CD4-positive, alpha-beta T cell treated with Interleukin-12 subunit alpha and Interleukin-12 subunit beta, for 1 hour (primary cell): ENCODE results near the gene AVPR1B.

Experiments
- DNase-seq: peaks from one replicate; pipeline ENCODE4 v3.0.0-alpha.2; 2020

The AVPR1B gene

DNA sequence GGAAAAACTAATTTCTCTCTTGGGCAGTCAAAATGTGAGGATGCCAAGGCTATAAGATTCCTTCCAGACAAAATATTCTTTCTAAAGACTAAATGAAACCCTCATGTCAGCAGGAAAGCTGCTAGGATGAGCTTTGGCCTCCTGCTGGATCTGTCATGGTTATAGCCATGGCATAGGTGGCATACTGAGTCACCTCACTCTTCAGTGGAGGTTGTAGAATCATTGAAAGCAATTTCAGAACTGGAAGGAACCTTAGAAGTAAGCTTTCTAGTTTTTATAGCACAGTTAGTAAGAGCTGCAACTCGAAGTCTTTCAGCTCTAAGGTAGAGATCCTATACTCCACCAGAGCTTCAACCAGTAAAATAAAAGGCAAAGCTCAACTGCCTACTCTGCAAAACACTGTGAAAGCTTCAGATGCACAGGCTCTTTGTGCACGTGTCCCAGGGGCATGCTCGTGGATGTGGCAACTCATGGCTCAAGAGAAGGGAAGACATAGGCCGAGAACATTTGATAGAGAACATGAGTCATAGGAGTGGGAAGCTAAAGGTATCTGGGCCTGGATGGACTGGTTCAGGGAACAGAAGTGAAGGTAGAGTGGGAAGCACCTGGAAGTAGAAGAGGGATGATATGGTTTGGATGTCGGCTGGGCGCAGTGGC lies 5.8 kb downstream of the AVPR1B start:
- no peak for DNase-seq

DNA sequence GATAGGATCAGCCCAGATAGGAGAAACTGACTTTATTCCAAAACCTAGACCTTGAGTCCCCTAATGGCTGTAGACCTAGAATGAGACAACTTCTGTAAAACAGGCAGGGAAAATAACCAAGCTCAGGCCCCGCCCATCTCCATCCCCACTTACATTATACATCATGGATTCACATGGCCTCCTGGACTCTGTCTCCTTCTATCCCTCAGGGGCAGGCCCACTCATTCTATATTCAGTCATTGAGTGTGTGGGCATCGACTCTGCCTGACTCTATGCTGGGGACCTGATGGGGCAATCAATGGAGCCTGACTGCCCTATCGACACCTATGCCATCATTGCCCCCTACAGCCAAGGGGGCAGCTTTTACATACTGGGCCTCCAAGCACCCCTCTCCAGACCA lies 6.4 kb downstream of the AVPR1B start:
- no peak for DNase-seq

DNA sequence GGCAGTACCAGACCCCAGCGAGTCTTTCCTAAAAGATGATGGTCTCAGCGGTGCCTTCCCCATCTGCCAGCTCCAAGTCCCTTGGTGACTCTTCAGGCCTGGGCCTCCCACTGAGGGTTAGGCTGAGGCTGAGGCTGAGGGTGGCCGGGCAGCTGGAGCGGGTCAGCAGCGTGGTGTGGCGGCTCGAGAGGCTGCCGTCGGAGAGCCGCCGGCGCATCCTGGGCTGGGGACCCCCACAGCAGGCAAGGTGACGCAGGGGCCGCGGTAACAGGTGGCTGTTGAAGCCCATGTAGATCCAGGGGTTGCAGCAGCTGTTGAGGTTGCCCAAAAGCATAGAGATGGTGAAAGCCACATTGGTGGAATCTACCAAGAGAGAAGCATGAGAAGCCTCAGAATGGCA lies 7.0 kb downstream of the AVPR1B start:
- no peak for DNase-seq

DNA sequence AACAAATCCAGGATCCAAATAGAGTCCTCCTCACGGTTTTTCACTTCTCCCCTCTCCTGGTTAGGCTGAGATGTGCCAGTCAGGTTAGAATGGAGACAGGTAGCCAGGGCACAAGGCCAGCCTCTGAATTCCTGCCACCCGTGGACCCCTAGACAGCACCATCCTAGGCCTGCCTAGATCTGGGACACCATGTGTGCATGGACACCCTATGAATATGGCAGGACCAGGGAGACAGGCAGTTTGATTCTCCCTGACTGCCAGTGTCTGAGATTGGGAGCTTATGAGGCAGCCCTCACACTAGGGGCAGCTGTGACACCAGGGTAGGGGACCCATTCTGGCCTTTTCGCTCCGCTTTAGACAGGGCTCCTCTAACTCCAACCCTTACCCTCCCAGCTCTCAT lies 7.5 kb downstream of the AVPR1B start:
- DNase-seq, result no peak

DNA sequence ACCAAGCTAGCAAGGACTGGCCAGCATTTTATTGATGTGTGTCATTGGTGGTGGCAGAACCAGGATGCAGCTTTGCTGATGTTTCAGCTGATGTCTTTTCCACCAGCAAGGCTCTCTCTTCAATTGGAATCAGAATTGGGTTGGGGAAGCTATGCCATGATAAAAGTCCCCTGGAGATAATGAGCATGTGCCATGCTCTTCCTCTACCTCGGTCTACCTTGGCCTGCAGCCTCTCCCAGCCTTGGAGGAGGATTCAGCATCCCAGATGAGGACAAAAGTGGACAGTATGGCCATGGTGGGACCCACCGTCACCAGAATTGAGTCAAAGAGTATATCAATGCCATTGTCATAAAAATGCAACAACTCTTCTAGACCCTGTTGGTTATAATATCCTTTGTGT lies 8.6 kb downstream of the AVPR1B start:
- DNase-seq, result no peak

DNA sequence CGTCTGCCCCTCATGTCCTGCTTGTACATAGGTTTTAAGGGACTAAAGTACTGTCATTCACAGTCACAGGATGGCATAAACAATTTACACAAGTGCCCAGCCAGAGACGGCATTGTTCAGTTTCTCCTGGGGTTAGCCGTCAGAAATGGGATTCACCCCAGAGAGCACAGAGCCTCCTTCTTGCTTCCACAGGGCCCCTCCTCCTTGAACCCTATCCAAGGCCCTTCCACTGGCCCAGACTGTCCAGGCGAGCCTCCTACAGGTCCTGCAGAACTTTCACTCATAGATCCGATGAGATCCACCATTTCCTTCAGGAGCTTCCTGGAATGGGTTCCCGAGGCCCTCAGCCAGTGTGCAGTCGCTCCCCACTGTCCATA lies 10.0 kb downstream of the AVPR1B start:
- DNase-seq, result no peak

DNA sequence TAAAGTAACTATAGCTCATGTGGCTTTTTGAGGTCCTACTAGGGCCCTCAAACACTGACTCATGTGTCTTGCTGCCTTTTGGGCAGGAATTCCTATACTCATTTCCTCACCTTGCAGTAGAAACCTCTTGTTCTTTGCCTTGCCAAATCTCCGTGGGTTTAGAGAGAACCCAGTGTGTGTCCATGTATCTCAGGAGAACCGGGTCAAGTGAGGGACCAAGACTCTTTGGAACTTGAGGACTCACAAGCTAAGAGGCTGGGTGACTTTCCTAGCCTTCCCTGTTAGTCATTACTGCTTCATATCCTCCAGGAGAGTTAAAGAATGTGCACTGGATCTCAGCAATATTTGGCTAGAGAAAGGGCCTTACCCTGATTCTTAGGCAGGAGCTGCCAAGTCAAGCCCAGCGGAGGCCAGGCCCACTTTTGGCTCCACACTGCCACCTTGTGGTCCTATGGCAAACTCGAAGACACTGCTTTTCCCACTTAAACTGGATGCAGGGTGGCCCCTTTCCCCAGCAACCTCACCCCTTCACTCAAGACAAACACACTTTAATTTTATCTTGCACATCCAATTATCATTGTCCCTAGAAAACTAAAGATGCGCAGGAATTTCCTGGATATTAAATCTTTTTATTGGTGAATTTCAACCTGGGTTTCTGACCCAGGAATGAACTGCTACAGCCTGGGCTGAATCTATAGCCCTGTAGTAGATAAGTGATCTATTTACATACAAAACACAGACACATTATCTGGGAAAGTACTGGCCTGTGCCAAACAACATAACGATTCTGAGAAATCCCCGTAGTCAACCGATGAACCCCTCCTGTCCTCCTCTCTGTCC lies 10.6 kb downstream of the AVPR1B start:
- peak; percentile 72 for DNase-seq

DNA sequence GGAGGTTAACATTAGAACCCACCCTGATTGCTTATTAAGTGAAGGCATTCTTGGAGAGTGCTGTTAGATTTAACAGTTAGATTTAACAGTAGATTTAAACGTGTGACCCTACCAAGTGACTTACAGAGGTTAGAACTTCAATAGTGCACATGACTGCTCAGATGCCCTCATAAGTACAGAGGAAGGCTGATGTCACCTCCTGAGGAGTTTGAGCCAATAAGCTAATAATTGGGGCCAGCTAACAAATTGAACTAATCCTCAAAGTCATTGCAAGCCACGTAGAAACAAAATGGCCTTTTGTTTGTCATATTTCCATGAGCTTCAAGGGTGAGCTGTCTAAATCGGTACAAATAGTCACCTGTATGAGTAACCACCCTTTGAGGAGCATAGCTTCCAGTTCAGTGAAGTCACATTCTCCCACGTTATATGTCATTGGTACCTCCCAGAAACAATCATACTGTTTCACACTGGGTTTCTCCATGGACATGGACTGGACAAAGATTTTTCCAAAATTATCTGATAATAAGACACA lies 11.7 kb downstream of the AVPR1B start:
- no peak for DNase-seq

DNA sequence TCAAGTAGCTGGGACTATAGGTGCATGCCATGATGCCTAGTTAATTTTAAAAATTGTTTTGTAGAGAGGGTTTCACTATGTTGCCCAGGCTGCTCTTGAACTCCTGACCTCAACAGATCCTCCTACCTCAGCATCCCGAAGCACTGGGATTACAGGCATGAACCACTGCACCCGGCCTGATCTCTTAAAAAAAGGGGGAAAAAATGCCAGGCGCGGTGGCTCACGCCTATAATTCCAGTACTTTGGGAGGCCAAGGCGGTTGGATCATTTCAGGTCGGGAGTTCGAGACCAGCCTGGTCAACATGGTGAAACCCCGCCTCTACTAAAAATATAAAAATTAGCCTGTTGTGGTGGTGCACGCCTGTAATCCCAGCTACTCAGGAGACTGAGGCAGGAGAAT lies 13.2 kb downstream of the AVPR1B start:
- no peak for DNase-seq

DNA sequence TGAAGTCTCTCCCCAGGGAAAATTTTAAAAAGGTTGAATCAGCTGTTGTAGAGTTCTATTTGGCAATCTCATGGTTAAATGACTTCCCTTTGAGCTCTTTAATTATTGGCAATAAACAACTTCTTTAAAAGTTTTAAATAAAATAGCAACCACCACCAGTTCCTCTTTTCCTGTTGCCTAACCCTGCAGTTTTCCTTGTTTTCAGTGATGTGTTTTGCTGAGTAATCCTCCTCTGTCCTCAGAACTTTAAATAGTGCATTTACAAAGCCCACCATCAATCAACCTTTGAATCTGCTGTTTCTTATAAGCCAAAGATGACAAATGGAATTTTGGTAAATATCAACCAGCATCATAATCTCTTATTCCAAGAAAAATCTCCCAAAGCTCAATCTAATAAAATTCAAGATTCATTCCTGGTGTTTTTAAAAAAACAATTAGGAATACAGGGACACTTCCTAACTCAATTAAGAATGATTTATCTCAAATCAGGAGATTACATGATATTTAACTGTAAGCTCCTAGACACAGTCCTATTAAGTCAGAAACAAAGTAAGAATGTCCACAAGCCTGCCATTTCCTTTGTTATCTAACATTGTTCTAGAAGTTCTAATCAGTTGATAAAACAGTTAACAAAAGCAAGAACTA lies 14.8 kb downstream of the AVPR1B start:
- no peak for DNase-seq

DNA sequence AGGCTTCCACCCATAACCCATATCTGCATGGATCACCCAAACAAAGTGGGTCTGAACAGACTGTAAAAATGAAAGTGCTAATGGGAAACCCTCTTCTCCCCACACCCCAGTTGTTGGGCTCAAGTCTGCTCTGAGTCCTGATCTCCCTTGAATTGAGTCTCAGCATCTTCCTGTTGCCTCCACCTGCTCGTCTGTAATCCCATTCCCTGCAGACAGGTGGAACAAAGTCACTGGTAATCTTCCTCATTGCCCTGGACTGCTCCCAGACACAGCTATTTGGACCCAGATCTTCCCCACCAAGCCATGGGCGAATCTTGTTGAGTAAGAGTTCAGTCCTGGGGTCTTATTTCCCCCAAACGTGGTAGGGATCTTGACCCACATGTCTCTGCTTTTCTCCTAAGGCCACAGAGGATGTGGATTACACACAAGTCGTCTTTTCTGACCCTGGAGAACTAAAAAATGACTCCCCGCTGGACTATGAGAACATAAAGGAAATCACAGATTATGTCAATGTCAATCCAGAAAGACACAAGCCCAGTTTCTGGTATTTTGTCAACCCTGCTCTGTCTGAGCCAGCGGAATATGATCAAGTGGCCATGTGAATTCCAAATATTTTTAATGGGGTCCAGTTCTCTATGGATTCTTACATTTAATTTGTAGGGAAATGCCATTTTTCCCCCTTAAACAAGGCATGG lies 15.7 kb downstream of the AVPR1B start:
- no peak for DNase-seq

DNA sequence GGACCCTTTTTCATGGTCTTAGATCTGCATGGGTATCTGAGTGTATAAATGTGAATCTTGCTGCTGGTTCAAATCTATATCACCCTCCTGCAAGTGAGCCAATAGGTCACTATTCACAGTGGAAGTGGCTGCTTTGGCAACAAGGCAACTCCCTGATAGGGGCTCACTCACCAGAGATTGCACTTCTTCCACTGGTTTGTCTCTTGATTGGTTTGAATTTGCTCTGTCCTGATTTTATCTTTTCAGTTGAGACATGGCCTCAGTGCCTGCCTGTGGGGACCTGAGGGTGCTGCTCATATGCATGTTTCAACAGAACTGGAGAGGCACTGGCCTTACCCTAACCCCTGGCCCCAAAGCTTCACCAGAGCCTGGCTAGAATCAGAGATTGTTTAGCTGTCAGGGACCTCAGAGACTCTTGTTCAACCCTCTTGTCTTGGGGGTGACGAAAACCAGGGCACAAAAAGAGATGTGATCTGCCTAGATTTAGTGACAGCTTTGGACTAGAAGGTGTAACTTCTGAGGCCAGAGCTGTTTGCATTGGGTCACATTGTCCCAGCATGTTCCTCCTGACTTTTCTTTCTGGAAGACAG lies 16.9 kb downstream of the AVPR1B start:
- no peak for DNase-seq

DNA sequence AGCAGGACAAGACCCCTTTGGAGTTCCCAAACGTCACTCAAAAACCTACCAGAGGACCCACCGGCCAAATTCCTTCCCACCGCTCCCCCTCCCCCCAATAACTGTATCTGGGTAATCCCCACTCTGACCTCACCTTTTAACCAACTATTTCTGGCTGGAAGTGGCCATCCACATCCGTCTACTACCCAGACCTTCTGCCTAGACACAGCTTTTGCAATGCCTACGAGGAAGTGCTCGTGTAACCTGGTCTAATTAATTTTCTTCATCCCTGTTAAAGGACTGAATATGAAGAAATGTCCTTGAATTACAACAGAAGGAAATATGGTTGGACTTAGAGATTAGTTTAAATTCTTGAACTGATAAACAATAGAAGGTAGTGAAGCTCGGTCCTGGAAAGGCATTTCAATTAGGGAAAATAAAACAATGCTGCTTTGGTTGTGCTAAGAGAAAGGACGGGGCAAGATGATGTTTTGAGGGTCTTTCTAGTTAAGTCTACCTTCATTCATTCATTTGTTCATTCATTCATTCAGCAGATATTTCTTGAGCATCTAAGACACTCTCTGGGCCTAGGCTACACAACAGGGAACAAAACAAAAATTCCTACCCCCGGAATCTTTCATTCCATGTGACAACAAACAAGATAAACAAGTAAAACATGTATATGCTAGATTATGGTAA lies 18.8 kb downstream of the AVPR1B start:
- DNase-seq, result no peak

DNA sequence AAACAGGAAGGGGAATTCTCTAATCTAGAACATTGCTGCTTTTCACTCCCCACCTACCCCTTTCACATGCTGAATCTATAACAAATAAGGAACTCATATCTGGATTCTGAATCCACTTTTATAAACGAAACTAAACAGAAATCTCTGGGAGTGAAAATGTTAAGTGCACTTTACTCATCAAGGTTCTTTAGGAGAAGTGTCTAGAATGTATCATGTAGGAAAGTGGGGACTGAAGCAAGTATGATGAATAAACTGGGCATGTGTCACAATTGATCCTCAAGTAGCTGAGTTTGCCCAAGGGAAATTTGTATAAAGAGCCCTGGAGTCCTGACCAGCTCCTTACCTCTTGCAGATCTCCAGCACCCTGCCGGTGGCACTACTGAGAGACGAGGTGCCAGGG lies 19.8 kb downstream of the AVPR1B start:
- DNase-seq, result no peak

DNA sequence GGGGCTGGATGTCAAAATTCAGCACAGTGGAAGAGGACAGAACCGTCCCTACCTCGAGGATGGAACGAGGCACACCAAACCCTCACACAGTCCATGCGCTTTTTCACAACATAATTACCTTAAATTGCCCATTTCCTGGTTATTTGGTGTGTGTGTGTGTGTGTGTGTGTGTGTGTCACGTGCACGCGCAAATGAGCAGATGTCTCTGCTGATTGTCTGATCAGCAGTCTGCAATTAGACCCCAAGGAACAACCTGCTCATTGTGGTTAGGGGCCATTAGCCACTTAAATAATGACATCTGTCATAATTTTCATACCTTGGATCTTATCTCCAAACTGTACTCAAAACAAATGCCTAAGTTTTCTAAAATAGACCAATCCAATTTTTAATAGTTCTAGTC lies 23.2 kb downstream of the AVPR1B start:
- no peak for DNase-seq

DNA sequence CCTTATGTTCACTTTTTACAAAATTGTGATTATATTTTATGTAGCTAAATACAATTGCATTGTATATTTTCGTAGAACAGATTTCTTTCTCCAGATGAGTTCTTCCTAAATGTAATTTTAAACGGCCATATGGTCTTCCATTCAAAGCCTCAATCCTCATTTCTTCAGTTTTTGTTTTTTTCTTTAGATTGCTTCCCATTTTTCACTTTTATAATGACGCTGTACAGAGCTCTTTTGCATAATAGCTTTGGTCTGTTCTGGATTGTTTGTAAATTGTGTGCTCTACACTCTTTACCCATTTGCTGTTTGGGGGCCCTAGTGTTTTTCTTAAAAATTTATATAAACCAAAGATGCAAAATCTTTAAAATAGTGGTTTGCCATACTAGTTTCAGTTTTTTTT lies 27.8 kb downstream of the AVPR1B start:
- no peak for DNase-seq

DNA sequence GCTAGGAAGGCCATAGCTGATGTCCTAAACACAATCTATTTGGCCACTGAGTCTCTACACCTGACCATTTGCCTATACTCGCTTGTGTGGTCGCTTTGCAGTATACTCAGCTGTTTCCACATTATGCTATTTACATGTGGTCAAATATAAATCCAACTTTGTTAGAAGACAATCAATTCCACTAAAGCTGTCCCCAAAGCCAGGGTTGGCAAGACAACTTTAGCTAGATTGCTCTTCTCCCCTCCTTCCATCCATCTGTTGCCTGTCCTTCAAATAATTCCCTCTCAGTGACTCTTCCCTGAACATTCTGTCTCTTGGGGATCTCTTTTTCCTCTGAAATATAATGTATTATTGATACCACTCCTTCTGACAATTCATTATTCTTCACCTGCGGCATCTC lies 30.1 kb downstream of the AVPR1B start:
- DNase-seq, result no peak

DNA sequence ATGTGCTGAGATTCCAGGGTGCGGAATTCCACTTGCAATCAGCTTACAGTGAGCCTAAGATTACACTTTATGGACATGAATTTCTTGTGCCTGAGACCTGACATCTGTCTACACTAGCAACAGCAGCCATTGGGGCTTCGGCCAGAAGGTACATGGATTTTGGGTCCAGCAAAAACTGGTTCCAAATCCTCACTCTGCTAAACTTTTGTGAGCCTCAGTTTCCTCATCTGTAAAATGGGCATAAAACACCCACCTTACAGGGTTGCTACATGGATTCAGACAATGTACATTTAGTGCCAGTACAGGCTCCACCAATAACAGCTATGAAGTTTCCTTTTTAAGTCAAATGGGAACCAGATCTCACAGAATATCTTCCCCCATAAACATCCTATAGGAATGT lies 33.4 kb downstream of the AVPR1B start:
- no peak for DNase-seq

DNA sequence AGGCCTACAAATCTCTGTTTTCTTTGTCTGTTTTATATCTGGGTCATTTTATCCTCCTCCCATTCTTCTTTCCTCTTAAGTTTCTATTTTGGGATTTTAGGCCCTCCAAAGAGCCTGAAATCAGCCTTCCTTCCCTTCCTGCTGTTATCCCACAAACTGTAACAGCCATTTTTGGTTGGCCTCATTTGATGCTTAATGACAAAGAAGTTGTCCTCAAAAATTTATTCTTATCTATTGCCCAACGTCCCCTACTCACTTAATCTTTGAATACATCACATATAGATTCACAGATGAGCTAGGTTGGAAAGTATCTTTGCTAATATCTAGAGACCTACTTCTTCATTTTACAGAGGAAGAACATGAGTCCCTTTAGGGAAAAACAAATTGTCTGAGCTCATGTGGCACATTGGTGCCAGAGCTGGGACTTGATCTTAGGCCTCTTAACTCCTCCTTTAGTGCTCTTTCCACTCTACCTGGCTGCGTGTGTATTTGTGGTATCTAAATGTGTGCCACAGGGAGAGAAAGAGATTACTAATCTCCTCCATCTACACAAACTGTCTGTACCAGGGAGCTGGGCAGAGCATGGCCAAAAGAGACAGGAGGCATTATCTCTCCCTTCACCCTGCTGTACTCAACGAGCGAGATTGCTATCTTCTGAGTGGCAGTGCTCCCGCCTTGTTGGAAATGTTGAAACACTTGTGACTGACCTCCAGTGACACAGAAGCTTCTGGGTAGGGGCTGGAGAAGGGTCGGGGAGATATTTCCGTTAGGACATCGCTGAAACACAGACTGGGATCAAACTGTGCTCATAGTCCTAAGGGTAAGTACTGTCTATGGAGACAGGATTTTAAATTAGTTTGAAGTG lies 34.1 kb downstream of the AVPR1B start:
- DNase-seq, result no peak

DNA sequence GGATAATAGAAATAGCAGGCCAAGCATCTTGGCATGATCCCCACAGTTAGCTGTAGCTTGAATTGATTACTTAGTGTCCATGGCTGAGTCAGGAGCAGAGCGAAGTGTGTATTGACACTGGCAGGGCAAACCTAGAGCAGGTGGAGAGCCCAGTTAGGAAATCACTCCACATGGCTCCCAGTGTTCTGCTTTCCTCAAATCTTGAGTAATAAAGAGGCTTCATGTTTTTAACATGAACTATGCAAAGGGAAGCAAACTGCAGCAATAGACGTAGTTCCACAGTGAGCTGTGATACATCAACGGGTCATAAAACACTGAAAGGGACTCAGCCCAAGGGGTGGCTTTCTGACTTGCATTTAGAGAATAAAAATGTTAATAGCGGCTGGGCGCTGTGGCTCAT lies 35.3 kb downstream of the AVPR1B start:
- no peak for DNase-seq
